Measurements from ENCODE around the gene CPT1C. TPM values are rescaled to one million over a fixed set of nuclear protein-coding genes. Genes with fewer than 3 reads are reported as not detected.

The CPT1C gene
- total RNA-seq, 2 experiments from 2014 or later: 0.86 to 0.95 TPM

DNA sequence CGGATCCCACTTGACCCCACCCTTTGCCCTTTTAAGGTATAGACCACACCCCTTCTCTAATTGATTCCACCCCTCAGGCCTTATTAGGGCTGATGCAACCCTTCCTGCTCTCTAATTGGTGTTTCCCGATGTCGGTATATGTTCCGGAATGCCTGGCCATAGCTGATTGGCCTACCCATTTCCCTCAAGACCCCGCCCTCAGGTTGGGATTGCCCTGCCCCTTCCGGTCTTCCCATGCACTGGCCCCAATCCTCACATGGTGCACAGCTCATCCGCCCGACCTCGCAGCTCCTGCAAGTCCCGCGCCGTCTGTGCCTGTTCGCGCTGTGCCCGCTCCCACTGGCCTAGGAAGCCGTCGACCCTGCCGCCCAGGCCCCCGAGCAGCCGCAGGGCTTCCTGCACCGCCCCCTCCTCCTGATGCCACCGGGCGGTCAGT lies 54.0 kb downstream of the CPT1C start:
- Histone ChIP-seq H3K9me3 (ENCODE audit: low read length) (no peaks in the 10 kb centered on the region), H4K20me1 (ENCODE audit: insufficient read depth, low read length) (no peaks in the 10 kb centered on the region), H3K9me2 (ENCODE audit: insufficient read depth, low read length) (no peaks in the 10 kb centered on the region), H3K36me3 (ENCODE audit: insufficient read depth, low read length) (no peaks in the 10 kb centered on the region), H2AFZ (ENCODE audit: low read length) (no peak overlapping the region), H3K79me2 (ENCODE audit: insufficient read depth, low read depth, low read length) (no peaks in the 10 kb centered on the region), H3K4me1 (ENCODE audit: insufficient read depth, low read length, poor library complexity, severe bottlenecking) (no peaks in the 10 kb centered on the region), H3K4me2 (ENCODE audit: low read length) (no peak overlapping the region), H3K4me3 (ENCODE audit: low read depth, low read length, poor library complexity, severe bottlenecking) (no peak overlapping the region), H3K27ac (ENCODE audit: low read depth, low read length, poor library complexity, severe bottlenecking) (no peak overlapping the region)
- TF ChIP-seq EZH2phosphoT487 (IDR thresholded peaks at IDR 0.05; ENCODE audit: borderline replicate concordance, low read depth, low read length): no peak
- TF ChIP-seq, protein P1, sequence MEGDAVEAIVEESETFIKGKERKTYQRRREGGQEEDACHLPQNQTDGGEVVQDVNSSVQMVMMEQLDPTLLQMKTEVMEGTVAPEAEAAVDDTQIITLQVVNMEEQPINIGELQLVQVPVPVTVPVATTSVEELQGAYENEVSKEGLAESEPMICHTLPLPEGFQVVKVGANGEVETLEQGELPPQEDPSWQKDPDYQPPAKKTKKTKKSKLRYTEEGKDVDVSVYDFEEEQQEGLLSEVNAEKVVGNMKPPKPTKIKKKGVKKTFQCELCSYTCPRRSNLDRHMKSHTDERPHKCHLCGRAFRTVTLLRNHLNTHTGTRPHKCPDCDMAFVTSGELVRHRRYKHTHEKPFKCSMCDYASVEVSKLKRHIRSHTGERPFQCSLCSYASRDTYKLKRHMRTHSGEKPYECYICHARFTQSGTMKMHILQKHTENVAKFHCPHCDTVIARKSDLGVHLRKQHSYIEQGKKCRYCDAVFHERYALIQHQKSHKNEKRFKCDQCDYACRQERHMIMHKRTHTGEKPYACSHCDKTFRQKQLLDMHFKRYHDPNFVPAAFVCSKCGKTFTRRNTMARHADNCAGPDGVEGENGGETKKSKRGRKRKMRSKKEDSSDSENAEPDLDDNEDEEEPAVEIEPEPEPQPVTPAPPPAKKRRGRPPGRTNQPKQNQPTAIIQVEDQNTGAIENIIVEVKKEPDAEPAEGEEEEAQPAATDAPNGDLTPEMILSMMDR (conservative IDR thresholded peaks at IDR 0.05; ENCODE audit: low read length): no peak
- no TSS peak for BruUV-seq (replicated peaks)
- CTCF ChIA-PET (ENCODE audit: unreplicated experiment): no interaction called here
- no peak for DNase-seq (ENCODE audit: low spot score)
- intact Hi-C loops (cut with micrococcal nuclease; ENCODE audit: unreplicated experiment): no loop called here
- POLR2A ChIA-PET: no interaction called here

DNA sequence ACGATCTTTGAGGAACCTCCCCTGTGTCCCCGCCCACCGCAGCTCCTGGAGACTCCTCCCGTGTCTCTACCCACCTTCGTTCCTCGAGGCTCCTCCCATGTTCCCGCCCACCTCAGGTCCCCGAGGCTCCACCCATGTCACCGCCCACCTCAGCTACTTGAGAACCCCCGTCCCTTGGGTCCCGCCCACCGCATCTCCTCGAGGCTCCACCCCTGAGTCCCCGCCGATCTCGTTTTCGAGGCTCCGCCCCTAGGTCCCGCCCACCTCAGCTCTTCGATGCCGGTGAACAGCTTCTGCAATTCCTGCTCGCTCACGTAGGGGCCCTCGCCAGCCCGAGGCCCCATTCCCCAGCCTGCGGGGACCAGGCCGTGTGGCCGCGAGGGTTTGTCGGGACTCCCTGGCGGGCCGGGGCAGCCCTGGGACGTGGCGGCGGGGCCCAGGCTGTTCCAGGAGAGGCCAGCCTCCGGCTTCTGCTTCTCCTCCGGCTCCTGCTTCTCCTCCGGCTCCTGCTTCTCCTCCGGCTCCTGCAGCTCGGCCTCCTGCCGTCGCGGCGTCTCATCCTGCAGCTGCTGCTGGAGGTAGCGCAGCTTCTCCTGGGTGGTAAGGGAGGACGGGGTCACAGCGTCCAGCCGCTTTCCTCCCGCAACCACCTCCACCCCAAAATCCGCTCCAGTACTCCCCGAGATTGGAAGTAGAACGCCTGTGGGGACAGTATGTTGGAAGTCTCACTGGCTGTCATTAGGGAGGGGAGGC lies 55.5 kb downstream of the CPT1C start:
- H3K4me1 ChIP-seq (ENCODE audit: insufficient read depth, low read length, poor library complexity, severe bottlenecking): no peaks in the 10 kb centered on the region
- H3K4me3 ChIP-seq (ENCODE audit: low read depth, low read length, poor library complexity, severe bottlenecking): no peak overlapping the region
- H2AFZ ChIP-seq (ENCODE audit: low read length): no peak overlapping the region
- ChIA-PET CTCF (ENCODE audit: unreplicated experiment) (no interaction called here), POLR2A (interaction anchor here (0.6 to 0.8 kb wide), 3 partner anchors 9 to 21 kb away, joined by 3 to 5 read pairs (median 3); partner anchors contain the start of gene AP2A1)
- intact Hi-C loops (cut with micrococcal nuclease; ENCODE audit: unreplicated experiment): no loop called here
- H3K4me2 ChIP-seq (ENCODE audit: low read length): no peak overlapping the region
- no peaks in the 10 kb centered on the region for H3K36me3 ChIP-seq (ENCODE audit: insufficient read depth, low read length)
- no peaks in the 10 kb centered on the region for H4K20me1 ChIP-seq (ENCODE audit: insufficient read depth, low read length)
- no peaks in the 10 kb centered on the region for H3K79me2 ChIP-seq (ENCODE audit: insufficient read depth, low read depth, low read length)
- no peaks in the 10 kb centered on the region for H3K9me3 ChIP-seq (ENCODE audit: low read length)
- no peaks in the 10 kb centered on the region for H3K9me2 ChIP-seq (ENCODE audit: insufficient read depth, low read length)
- H3K27ac ChIP-seq (ENCODE audit: low read depth, low read length, poor library complexity, severe bottlenecking): no peak overlapping the region
- TF ChIP-seq, protein P1 (conservative IDR thresholded peaks at IDR 0.05; ENCODE audit: low read length): peak; percentile 43
- TF ChIP-seq EZH2phosphoT487 (IDR thresholded peaks at IDR 0.05; ENCODE audit: borderline replicate concordance, low read depth, low read length): no peak
- BruUV-seq (replicated peaks): no TSS peak
- peak; percentile 91 for DNase-seq (ENCODE audit: low spot score)

DNA sequence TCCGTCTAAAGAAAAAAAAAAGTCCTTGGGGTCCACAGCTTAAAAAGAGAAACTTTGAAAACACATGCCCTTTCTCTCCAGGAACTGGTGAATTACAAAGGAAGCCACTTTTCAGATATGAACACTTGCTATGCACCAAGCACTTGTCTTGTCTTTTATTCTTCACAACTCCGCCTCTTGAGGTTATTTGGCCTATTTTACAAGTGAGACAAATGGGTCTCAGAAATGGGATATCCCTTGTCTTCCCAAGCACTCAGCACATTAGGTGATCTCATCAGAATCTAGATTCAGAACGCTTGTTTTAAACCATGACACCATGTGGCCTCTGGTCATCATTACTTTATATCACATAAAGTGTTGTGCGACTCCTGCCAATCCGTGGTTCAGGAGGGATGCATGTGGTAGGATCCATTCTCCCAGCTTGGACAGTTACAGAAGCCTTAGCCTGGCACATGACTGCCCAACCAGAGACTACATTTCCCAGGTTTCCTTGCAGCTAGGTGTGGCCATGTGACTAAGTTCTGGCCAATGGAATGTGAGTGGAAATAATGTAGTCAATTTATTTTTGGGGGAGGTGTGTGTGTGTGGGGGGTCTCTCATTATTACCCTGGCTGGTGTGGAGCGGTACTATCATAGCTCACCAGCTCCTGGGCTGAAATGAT lies 58.3 kb downstream of the CPT1C start:
- POLR2A ChIA-PET: no interaction called here
- BruUV-seq (replicated peaks): no TSS peak

More for the DNA sequence above, 58.3 kb downstream of the CPT1C start:
- Histone ChIP-seq H3K27ac (ENCODE audit: low read depth, low read length, poor library complexity, severe bottlenecking) (no peak overlapping the region), H2AFZ (ENCODE audit: low read length) (no peak overlapping the region), H3K4me2 (ENCODE audit: low read length) (no peak overlapping the region), H3K9me2 (ENCODE audit: insufficient read depth, low read length) (no peaks in the 10 kb centered on the region), H3K79me2 (ENCODE audit: insufficient read depth, low read depth, low read length) (no peaks in the 10 kb centered on the region), H4K20me1 (ENCODE audit: insufficient read depth, low read length) (no peaks in the 10 kb centered on the region), H3K4me3 (ENCODE audit: low read depth, low read length, poor library complexity, severe bottlenecking) (no peak overlapping the region), H3K4me1 (ENCODE audit: insufficient read depth, low read length, poor library complexity, severe bottlenecking) (no peaks in the 10 kb centered on the region), H3K36me3 (ENCODE audit: insufficient read depth, low read length) (no peaks in the 10 kb centered on the region), H3K9me3 (ENCODE audit: low read length) (no peaks in the 10 kb centered on the region)
- TF ChIP-seq, protein P1 (conservative IDR thresholded peaks at IDR 0.05; ENCODE audit: low read length): no peak
- no peak for TF ChIP-seq EZH2phosphoT487 (IDR thresholded peaks at IDR 0.05; ENCODE audit: borderline replicate concordance, low read depth, low read length)
- DNase-seq (ENCODE audit: low spot score): peak; percentile 25
- intact Hi-C loops (cut with micrococcal nuclease; ENCODE audit: unreplicated experiment): no loop called here
- CTCF ChIA-PET (ENCODE audit: unreplicated experiment): no interaction called here

Measured in OCI-LY7 (cell line).